ENCODE results near the gene UGT1A5.

DNA sequence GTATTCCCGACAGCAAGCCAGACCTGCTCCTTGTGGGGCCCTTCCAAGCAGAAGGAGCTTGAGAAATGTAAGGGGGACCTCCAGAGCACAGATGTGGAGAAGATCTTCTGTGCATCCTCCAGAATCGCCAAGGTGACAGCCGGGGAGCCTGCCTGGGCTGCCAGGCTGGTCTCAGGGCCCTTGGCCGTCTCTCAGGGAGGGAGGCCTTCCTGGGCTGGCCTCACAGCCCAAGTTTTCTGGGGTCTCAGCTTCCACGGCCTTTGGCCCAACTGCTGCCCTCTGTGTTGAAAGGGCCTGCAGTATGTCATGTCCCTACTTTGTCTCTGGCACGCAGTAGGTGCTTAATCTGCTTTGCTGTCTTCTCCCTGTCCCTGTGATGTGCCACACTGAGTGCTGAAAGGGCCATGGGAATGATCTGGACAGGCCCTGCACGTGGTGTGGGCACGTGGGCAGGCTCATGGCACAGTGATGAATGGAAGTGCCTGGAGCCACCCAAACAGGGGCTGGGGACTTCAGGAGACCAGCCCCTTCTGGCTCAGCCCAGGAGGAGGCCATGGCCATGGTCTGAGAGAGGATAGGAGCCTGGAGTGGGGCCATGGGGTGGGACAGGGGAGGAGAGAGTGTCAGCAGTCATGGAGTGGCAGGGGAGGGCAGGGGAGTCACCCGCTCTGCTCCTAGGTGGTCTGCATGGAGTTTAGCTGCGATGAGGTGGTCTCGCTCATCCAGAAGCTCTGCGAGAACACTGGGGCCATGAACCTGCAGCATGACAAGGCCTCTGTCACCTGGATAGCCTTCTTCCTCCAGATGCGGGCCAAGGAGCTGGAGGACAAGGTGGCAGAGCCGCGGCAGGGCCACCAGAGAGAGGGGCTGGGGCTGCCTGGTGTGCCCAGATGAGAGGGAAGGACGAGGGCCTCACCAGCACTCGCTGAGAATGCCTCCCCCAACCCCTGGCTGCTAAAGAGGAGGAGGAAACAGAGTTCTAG lies 106.2 kb downstream of the UGT1A5 start:
- TF ChIP-seq GATA2 (IDR thresholded peaks at IDR 0.05; ENCODE audit: low read depth, low read length) = no peak
- TF ChIP-seq GATA3 (IDR thresholded peaks at IDR 0.05; ENCODE audit: low read depth, low read length) = no peak

Measured in SH-SY5Y (cell line).